ENCODE measurements around the gene NCKAP1.

- no peak for TF ChIP-seq POLR2A (IDR thresholded peaks at IDR 0.05)
- TF ChIP-seq, protein P1, sequence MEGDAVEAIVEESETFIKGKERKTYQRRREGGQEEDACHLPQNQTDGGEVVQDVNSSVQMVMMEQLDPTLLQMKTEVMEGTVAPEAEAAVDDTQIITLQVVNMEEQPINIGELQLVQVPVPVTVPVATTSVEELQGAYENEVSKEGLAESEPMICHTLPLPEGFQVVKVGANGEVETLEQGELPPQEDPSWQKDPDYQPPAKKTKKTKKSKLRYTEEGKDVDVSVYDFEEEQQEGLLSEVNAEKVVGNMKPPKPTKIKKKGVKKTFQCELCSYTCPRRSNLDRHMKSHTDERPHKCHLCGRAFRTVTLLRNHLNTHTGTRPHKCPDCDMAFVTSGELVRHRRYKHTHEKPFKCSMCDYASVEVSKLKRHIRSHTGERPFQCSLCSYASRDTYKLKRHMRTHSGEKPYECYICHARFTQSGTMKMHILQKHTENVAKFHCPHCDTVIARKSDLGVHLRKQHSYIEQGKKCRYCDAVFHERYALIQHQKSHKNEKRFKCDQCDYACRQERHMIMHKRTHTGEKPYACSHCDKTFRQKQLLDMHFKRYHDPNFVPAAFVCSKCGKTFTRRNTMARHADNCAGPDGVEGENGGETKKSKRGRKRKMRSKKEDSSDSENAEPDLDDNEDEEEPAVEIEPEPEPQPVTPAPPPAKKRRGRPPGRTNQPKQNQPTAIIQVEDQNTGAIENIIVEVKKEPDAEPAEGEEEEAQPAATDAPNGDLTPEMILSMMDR (IDR thresholded peaks at IDR 0.05), result no peak
Observed at GRCh38 chr2:183081911-183082310, 43.7 kb upstream of the NCKAP1 start.
